GM19238 (cell line): ENCODE measurements around the gene NR1H3.
"Not testable (repeated sequence)": the region's sequence is repeated elsewhere in the genome, so short reads cannot be mapped to it uniquely, and the experiment has no call there.

Source experiments
- DNase-seq: peaks from one replicate; pipeline ENCODE4 v3.0.0; 2011; ENCODE audit warnings: low spot score; ENCODE audit not compliant: insufficient read length

The NR1H3 gene

GRCh38 chr11:47257517-47258316 is at the start of gene NR1H3:
NR1H3 (plus strand) TSS chr11:47257996; CDS start chr11:47259217, 1,221 bp downstream.
- DNase-seq: no peak

GRCh38 chr11:47208008-47208552 is 49.7 kb upstream of the NR1H3 start:
- DNase-seq: not testable (repeated sequence)

- DNase-seq: no peak
Observed at GRCh38 chr11:47208628-47209027, 49.2 kb upstream of the NR1H3 start.

- no peak for DNase-seq
Observed at GRCh38 chr11:47212938-47213337, 44.9 kb upstream of the NR1H3 start.

GRCh38 chr11:47213950-47214565 is 43.7 kb upstream of the NR1H3 start:
- peak; percentile 67 for DNase-seq

- DNase-seq: no peak
Observed at GRCh38 chr11:47215366-47215910, 42.4 kb upstream of the NR1H3 start.

GRCh38 chr11:47216121-47216798 is 41.5 kb upstream of the NR1H3 start:
- peak; percentile 18 for DNase-seq

GRCh38 chr11:47220401-47220821 is 37.4 kb upstream of the NR1H3 start:
- no peak for DNase-seq

- DNase-seq: no peak
Observed at GRCh38 chr11:47222696-47223095, 35.1 kb upstream of the NR1H3 start.

- no peak for DNase-seq
Observed at GRCh38 chr11:47225552-47226400, 32.0 kb upstream of the NR1H3 start.

- no peak for DNase-seq
Observed at GRCh38 chr11:47229161-47229560, 28.6 kb upstream of the NR1H3 start.

GRCh38 chr11:47233051-47233450 is 24.7 kb upstream of the NR1H3 start:
- no peak for DNase-seq

- no peak for DNase-seq
Observed at GRCh38 chr11:47233989-47234668, 23.7 kb upstream of the NR1H3 start.

- DNase-seq: no peak
Observed at GRCh38 chr11:47234669-47235100, 23.1 kb upstream of the NR1H3 start.

GRCh38 chr11:47235163-47235562 is 22.6 kb upstream of the NR1H3 start:
- no peak for DNase-seq

GRCh38 chr11:47236482-47236881 is 21.3 kb upstream of the NR1H3 start:
- DNase-seq: no peak

GRCh38 chr11:47239852-47240251 is 17.9 kb upstream of the NR1H3 start:
- no peak for DNase-seq

GRCh38 chr11:47241841-47242301 is 15.9 kb upstream of the NR1H3 start:
- no peak for DNase-seq

GRCh38 chr11:47242596-47243192 is 15.1 kb upstream of the NR1H3 start:
- no peak for DNase-seq

GRCh38 chr11:47243454-47243853 is 14.3 kb upstream of the NR1H3 start:
- DNase-seq: no peak
